K562 (cell line): ENCODE measurements around the gene WDCP. TPM values are rescaled to one million over a fixed set of nuclear protein-coding genes. Genes with fewer than 3 reads are reported as not detected.
A peak's percentile ranks its signal among the peaks of the same experiment; 100 is the strongest.

Experiments
- ATF3 ChIP-seq, 2 experiments: fragments of 450-650 bp in 1 of 2; sonication (generic) in 1 of 2; formaldehyde crosslinking in 1 of 2; IDR thresholded peaks in 1 of 2; conservative IDR thresholded peaks in 1 of 2; 2 replicates each; pipeline versions ENCODE4 v1.6.1 to v1.8.1; 2016 to 2023; ENCODE audit warnings: mild to moderate bottlenecking in 2 of 2, moderate library complexity in 2 of 2, inconsistent platforms in 1 of 2, missing genetic modification reagents in 1 of 2
- BRF2 ChIP-seq: IDR thresholded peaks from 3 replicates; pipeline ENCODE4 v1.6.1; 2011; ENCODE audit warnings: borderline replicate concordance, mild to moderate bottlenecking; ENCODE audit not compliant: insufficient read length, insufficient read depth
- CBX1 ChIP-seq: sonication (generic); IDR thresholded peaks from 2 replicates; pipeline ENCODE4 v1.6.1; 2016; ENCODE audit warnings: antibody characterized with exemption, low read depth, mild to moderate bottlenecking
- CGGBP1 ChIP-seq: fragments of 250-450 bp; sonication (Bioruptor Pico); IDR thresholded peaks from 2 replicates; pipeline ENCODE4 v1.9.0; 2021; ENCODE audit warnings: mild to moderate bottlenecking
- DLX4 ChIP-seq: fragments of 250-450 bp; sonication (Bioruptor Pico); IDR thresholded peaks from 2 replicates; pipeline ENCODE4 v1.6.1; 2021; ENCODE audit warnings: mild to moderate bottlenecking
- ERF ChIP-seq: fragments of 450-650 bp; formaldehyde crosslinking; IDR thresholded peaks from 2 replicates; pipeline ENCODE4 v1.4.0; 2020; ENCODE audit warnings: mild to moderate bottlenecking, mixed read lengths
- FUS ChIP-seq: fragments of 200-400 bp; formaldehyde crosslinking; optimal IDR thresholded peaks from 2 replicates; pipeline ENCODE3; 2017; ENCODE audit warnings: low read depth, low read length
- JUNB ChIP-seq: fragments of 450-650 bp; formaldehyde crosslinking; conservative IDR thresholded peaks from 2 replicates; pipeline ENCODE4 v1.4.0; 2020; ENCODE audit warnings: mild to moderate bottlenecking
- MITF ChIP-seq: IDR thresholded peaks from 2 replicates; pipeline ENCODE4 v1.6.1; 2014; ENCODE audit warnings: antibody characterized with exemption
- POLR3A ChIP-seq: IDR thresholded peaks from 2 replicates; pipeline ENCODE4 v1.6.1; 2011; ENCODE audit warnings: borderline replicate concordance, mild to moderate bottlenecking, moderate library complexity; ENCODE audit not compliant: insufficient read length, insufficient read depth; ENCODE audit errors: extremely low read depth
- RFX5 ChIP-seq: IDR thresholded peaks from 2 replicates; pipeline ENCODE4 v1.6.1; 2011; ENCODE audit warnings: low read depth, mild to moderate bottlenecking, improper control_type of control experiment, low read length
- SETDB1 ChIP-seq: IDR thresholded peaks from one replicate; pipeline ENCODE4 v1.6.1; 2012; ENCODE audit warnings: low read length, control low read depth, inconsistent platforms
- TFAP4 ChIP-seq: sonication (generic); formaldehyde crosslinking; IDR thresholded peaks from 2 replicates; pipeline ENCODE4 v1.8.0; 2022; ENCODE audit warnings: missing genetic modification reagents, mild to moderate bottlenecking, moderate library complexity, borderline replicate concordance
- XRCC4 ChIP-seq: IDR thresholded peaks from one replicate; pipeline ENCODE4 v1.6.1; 2011; ENCODE audit not compliant: insufficient read depth, insufficient read length; ENCODE audit errors: extremely low read depth
- YBX1 ChIP-seq: fragments of 450-650 bp; IDR thresholded peaks from 2 replicates; pipeline ENCODE4 v1.7.1; 2016; ENCODE audit warnings: mild to moderate bottlenecking
- ZC3H4 ChIP-seq: sonication (generic); formaldehyde crosslinking; IDR thresholded peaks from 2 replicates; pipeline ENCODE4 v1.9.0; 2021; ENCODE audit warnings: missing genetic modification reagents, borderline replicate concordance
- ZNF316 ChIP-seq: fragments of 450-650 bp; IDR thresholded peaks from 2 replicates; pipeline ENCODE4 v1.6.1; 2016
- ZNF668 ChIP-seq: fragments of 250-450 bp; sonication (Bioruptor Pico); IDR thresholded peaks from 2 replicates; pipeline ENCODE4 v1.8.0; 2022; ENCODE audit warnings: mild to moderate bottlenecking, inconsistent platforms
- ZNF707 ChIP-seq: fragments of 250-450 bp; sonication (Bioruptor Pico); conservative IDR thresholded peaks from 2 replicates; pipeline ENCODE4 v1.8.0; 2022; ENCODE audit warnings: inconsistent platforms, mild to moderate bottlenecking, moderate library complexity
- ZSCAN29 ChIP-seq: fragments of 450-650 bp; IDR thresholded peaks from 2 replicates; pipeline ENCODE4 v1.6.1; 2017
- polyA plus RNA-seq, 8 experiments: library from polyadenylated mRNA; depleted of rRNA in 4 of 8; stranded (reverse) in 5 of 8; unstranded in 3 of 8; fragments of >200 nt; fragmentation: Nextera tagmentation in 2 of 8; fragmentation: Illumina TruSeq in 1 of 8; extraction: Ambion mirVana in 2 of 8; extraction: Trizol in 1 of 8; gene quantifications; 2 replicates each; pipeline versions ENCODE4 v1.2.1 to v1.2.3, GENCODE V29; 2011 to 2014; ENCODE audit warnings: inconsistent platforms in 1 of 8, missing spikeins in 1 of 8
- total RNA-seq, 7 experiments: library from RNA; depleted of rRNA in 6 of 7; stranded (reverse); fragments of >200 nt in 6 of 7; fragmentation: Illumina TruSeq in 2 of 7; extraction: Trizol in 2 of 7; gene quantifications; 2 replicates each; pipeline versions ENCODE4 v1.2.1 to v1.2.3, GENCODE V29; 2011 to 2021; ENCODE audit warnings: low replicate concordance in 1 of 7

WDCP gene
- total and polyA plus RNA-seq, 9 of the 15 experiments (the other 6 are each of a cell fraction or from before 2014, with no cell fraction given), result 10.1 to 41.4 (median 21.8) TPM

GRCh38 chr2:24075915-24076848, 29.0 kb upstream of the WDCP start, which contains the start of gene SF3B6 (continued):
- no peak for TF ChIP-seq JUNB (CRISPR knock-in tag)
- no peak for TF ChIP-seq XRCC4
- no peak for TF ChIP-seq BRF2
- TF ChIP-seq ZNF316, result peak; percentile 65
- TF ChIP-seq ERF (CRISPR knock-in tag), result no peak
- TF ChIP-seq ZC3H4 (CRISPR knock-in tag), result no peak
- peak; percentile 50; the same call in 1 of the 2 replicates for TF ChIP-seq CBX1
- TF ChIP-seq MITF, result peak; percentile 25; the same call in 1 of the 2 replicates
- TF ChIP-seq ZNF707 (CRISPR knock-in tag), result no peak
- peak; percentile 39; the same call in 1 of the 2 replicates for TF ChIP-seq ATF3 (IDR thresholded peaks at IDR 0.05)
- TF ChIP-seq ATF3 (CRISPR knock-in tag; conservative IDR thresholded peaks at IDR 0.05), result no peak
- peak; percentile 37; the same call in 1 of the 2 replicates for TF ChIP-seq RFX5
- peak; percentile 76; the same call in 1 of the 2 replicates for TF ChIP-seq TFAP4 (CRISPR knock-in tag)
- no peak for TF ChIP-seq SETDB1
- TF ChIP-seq POLR3A, result no peak
- TF ChIP-seq ZSCAN29, result peak; percentile 74
- TF ChIP-seq CGGBP1, result no peak
- no peak for TF ChIP-seq DLX4 (CRISPR knock-in tag)
- TF ChIP-seq YBX1, result no peak
- TF ChIP-seq FUS, result no peak
- no peak for TF ChIP-seq ZNF668
